ENCODE data around the gene SLC5A6. TPM values are rescaled to one million over a fixed set of nuclear protein-coding genes. Genes with fewer than 3 reads are reported as not detected.
"Not testable (repeated sequence)": the region's sequence is repeated elsewhere in the genome, so short reads cannot be mapped to it uniquely, and the experiment has no call there.

Gene SLC5A6
- polyA plus RNA-seq, 2 of the 4 experiments (the other 2 are of a cell fraction), result 82.7 to 86.7 TPM

GRCh38 chr2:27198627-27199026 is 13.4 kb downstream of the SLC5A6 start:
- DNase-seq (ENCODE audit: low read depth in 1 of 2, low spot score in 1 of 2) (no peak), ATAC-seq (no peak), FAIRE-seq (no peak)
- H3K27ac ChIP-seq, result no peak overlapping the region
- H3K4me2 ChIP-seq, result no peak overlapping the region
- 0 out of 3 replicates have a peak, but pooled peaks cover 3% of the 10 kb centered on the region for H3K4me1 ChIP-seq
- CTCF ChIA-PET, result interaction anchor here (0.9 to 1.0 kb wide), 2 partner anchors 14 to 105 kb away, joined by 3 read pairs; no protein-coding TSS in a partner anchor
- TF ChIP-seq ZC3H11A (IDR thresholded peaks at IDR 0.05) (no peak), FOSB (CRISPR knock-in tag; IDR thresholded peaks at IDR 0.05) (no peak), CBX2 (IDR thresholded peaks at IDR 0.05; ENCODE audit: borderline replicate concordance, low read depth) (no peak), EHF (CRISPR knock-in tag; IDR thresholded peaks at IDR 0.05) (no peak), HOXA7 (CRISPR knock-in tag; IDR thresholded peaks at IDR 0.05) (no peak), BHLHE40 (IDR thresholded peaks at IDR 0.05; ENCODE audit: low read depth, low read length) (no peak), TFCP2L1 (CRISPR knock-in tag; IDR thresholded peaks at IDR 0.05) (no peak), USF2 (IDR thresholded peaks at IDR 0.05) (no peak), RAD21 (conservative IDR thresholded peaks at IDR 0.05 in 1 of 2, IDR thresholded peaks at IDR 0.05 in 1 of 2) (no peak), MYC (IDR thresholded peaks at IDR 0.05; ENCODE audit: borderline replicate concordance, low read length) (no peak), TP53 (CRISPR knock-in tag; IDR thresholded peaks at IDR 0.05) (no peak), MAZ (IDR thresholded peaks at IDR 0.05; ENCODE audit: borderline replicate concordance, low read depth, low read length) (no peak), RARB (CRISPR knock-in tag; IDR thresholded peaks at IDR 0.05) (no peak), CEBPB (IDR thresholded peaks at IDR 0.05) (no peak), CTCF (IDR thresholded peaks at IDR 0.05) (no peak), RFX5 (IDR thresholded peaks at IDR 0.05) (no peak)
- H3K4me3 ChIP-seq, result no peak overlapping the region
- no peaks in the 10 kb centered on the region for H3K9me3 ChIP-seq
- 89% methylated on average over 2 of the region's 2 CpGs for WGBS (ENCODE audit: missing lambda C conversion rate)
- POLR2A ChIA-PET, result no interaction called here

- FAIRE-seq, POLR2A ChIA-PET: not testable (repeated sequence)
- CTCF ChIA-PET, result interaction anchor here (0.6 to 1.9 kb wide), 3 partner anchors 14 to 182 kb away, joined by 3 to 8 read pairs (median 3); no protein-coding TSS in a partner anchor
Observed at GRCh38 chr2:27198068-27198467, 14.0 kb downstream of the SLC5A6 start.

GRCh38 chr2:27195799-27196198 is 16.3 kb downstream of the SLC5A6 start:
- H3K27ac ChIP-seq; POLR2A ChIA-PET; FAIRE-seq; H3K4me2 ChIP-seq; H3K9me3 ChIP-seq; DNase-seq (ENCODE audit: low read depth in 1 of 2, low spot score in 1 of 2); H3K4me1 ChIP-seq; H3K4me3 ChIP-seq; ATAC-seq: not testable (repeated sequence)
- CTCF ChIA-PET, result interaction anchor here (5.4 kb wide), 1 partner anchor 96 kb away, joined by 81 read pairs; no protein-coding TSS in a partner anchor
- WGBS (ENCODE audit: missing lambda C conversion rate), result 84% methylated on average over 3 of the region's 3 CpGs

More at GRCh38 chr2:27198068-27198467, 14.0 kb downstream of the SLC5A6 start:
- not testable (repeated sequence) for H3K9me3 ChIP-seq; ATAC-seq; H3K4me2 ChIP-seq; H3K4me3 ChIP-seq; H3K4me1 ChIP-seq; H3K27ac ChIP-seq; DNase-seq (ENCODE audit: low read depth in 1 of 2, low spot score in 1 of 2)
- 83% methylated on average over 3 of the region's 3 CpGs for WGBS (ENCODE audit: missing lambda C conversion rate)
